ENCODE data around the gene UBC. TPM values are rescaled to one million over a fixed set of nuclear protein-coding genes. Genes with fewer than 3 reads are reported as not detected.

The UBC gene
- total RNA-seq, 1 donor from 2014 or later = 847 TPM

GRCh38 chr12:124930586-124930985 is 16.1 kb upstream of the UBC start:
- POLR2A ChIA-PET = interaction anchor here (0.8 to 1.3 kb wide), 4 partner anchors 9 to 16 kb away, joined by 3 to 7 read pairs (median 3); partner anchors contain the start of gene UBC
- Mint-ChIP-seq H3K36me3 (ENCODE audit: low read depth) (peaks cover 10% of the 10 kb centered on the region), H3K27me3 (peaks cover 6% of the 10 kb centered on the region), H3K9me3 (no peaks in the 10 kb centered on the region), H3K4me1 (peaks cover 25% of the 10 kb centered on the region), H3K27ac (no peak overlapping the region), H3K4me3 (no peak overlapping the region)
- DNase-seq (no peak), ATAC-seq (ENCODE audit: low read depth) (no peak)
- CTCF ChIA-PET = no interaction called here
- intact Hi-C loops (cut with micrococcal nuclease) = no loop called here
- TF ChIP-seq, protein P1, sequence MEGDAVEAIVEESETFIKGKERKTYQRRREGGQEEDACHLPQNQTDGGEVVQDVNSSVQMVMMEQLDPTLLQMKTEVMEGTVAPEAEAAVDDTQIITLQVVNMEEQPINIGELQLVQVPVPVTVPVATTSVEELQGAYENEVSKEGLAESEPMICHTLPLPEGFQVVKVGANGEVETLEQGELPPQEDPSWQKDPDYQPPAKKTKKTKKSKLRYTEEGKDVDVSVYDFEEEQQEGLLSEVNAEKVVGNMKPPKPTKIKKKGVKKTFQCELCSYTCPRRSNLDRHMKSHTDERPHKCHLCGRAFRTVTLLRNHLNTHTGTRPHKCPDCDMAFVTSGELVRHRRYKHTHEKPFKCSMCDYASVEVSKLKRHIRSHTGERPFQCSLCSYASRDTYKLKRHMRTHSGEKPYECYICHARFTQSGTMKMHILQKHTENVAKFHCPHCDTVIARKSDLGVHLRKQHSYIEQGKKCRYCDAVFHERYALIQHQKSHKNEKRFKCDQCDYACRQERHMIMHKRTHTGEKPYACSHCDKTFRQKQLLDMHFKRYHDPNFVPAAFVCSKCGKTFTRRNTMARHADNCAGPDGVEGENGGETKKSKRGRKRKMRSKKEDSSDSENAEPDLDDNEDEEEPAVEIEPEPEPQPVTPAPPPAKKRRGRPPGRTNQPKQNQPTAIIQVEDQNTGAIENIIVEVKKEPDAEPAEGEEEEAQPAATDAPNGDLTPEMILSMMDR (IDR thresholded peaks at IDR 0.05) = no peak

- no peaks in the 10 kb centered on the region for H3K9me3 Mint-ChIP-seq
- H3K4me1 Mint-ChIP-seq = peaks cover 25% of the 10 kb centered on the region
- ATAC-seq (ENCODE audit: low read depth) (no peak), DNase-seq (no peak)
- peaks cover 6% of the 10 kb centered on the region for H3K27me3 Mint-ChIP-seq
- POLR2A ChIA-PET = interaction anchor here (0.8 to 1.3 kb wide), 4 partner anchors 8 to 15 kb away, joined by 3 to 7 read pairs (median 3); partner anchors contain the start of gene UBC
- H3K27ac Mint-ChIP-seq = no peak overlapping the region
- intact Hi-C loops (cut with micrococcal nuclease) = no loop called here
- H3K36me3 Mint-ChIP-seq (ENCODE audit: low read depth) = peaks cover 10% of the 10 kb centered on the region
- CTCF ChIA-PET = no interaction called here
- H3K4me3 Mint-ChIP-seq = no peak overlapping the region
- TF ChIP-seq, protein P1 (IDR thresholded peaks at IDR 0.05) = no peak
Observed at GRCh38 chr12:124929649-124930419, 15.4 kb upstream of the UBC start.

- Mint-ChIP-seq H3K4me3 (peak overlapping the region; percentile 88), H3K36me3 (ENCODE audit: low read depth) (peaks cover 10% of the 10 kb centered on the region), H3K4me1 (peaks cover 27% of the 10 kb centered on the region), H3K27me3 (peaks cover 6% of the 10 kb centered on the region), H3K27ac (peak overlapping the region; percentile 98), H3K9me3 (no peaks in the 10 kb centered on the region)
- DNase-seq (no peak), ATAC-seq (ENCODE audit: low read depth) (no peak)
- TF ChIP-seq, protein P1 (IDR thresholded peaks at IDR 0.05) = no peak
- ChIA-PET CTCF (interaction anchor here (1.9 to 4.0 kb wide), 4 partner anchors 9 to 14 kb away, joined by 5 to 23 read pairs (median 15); partner anchors contain the start of gene UBC), POLR2A (interaction anchor here (0.6 to 20.6 kb wide), 6 partner anchors 8 to 121 kb away, joined by 3 to 590 read pairs (median 6); partner anchors contain the start of gene UBC)
- intact Hi-C loops (cut with micrococcal nuclease) = no loop called here
Observed at GRCh38 chr12:124928912-124929530, 14.6 kb upstream of the UBC start.

- CTCF ChIA-PET = interaction anchor here (0.8 to 4.0 kb wide), 7 partner anchors 9 to 43 kb away, joined by 3 to 23 read pairs (median 11); partner anchors contain the start of gene UBC
- Mint-ChIP-seq H3K4me1 (peaks cover 27% of the 10 kb centered on the region), H3K27ac (peak overlapping the region; percentile 98), H3K27me3 (peaks cover 6% of the 10 kb centered on the region), H3K4me3 (peak overlapping the region; percentile 88), H3K9me3 (no peaks in the 10 kb centered on the region), H3K36me3 (ENCODE audit: low read depth) (peaks cover 10% of the 10 kb centered on the region)
- ATAC-seq (ENCODE audit: low read depth) (peak; percentile 45), DNase-seq (no peak)
- TF ChIP-seq, protein P1 (IDR thresholded peaks at IDR 0.05) = no peak
- POLR2A ChIA-PET = interaction anchor here (0.5 to 20.6 kb wide), 8 partner anchors 8 to 447 kb away, joined by 3 to 590 read pairs (median 5); partner anchors contain the start of gene UBC
- intact Hi-C loops (cut with micrococcal nuclease) = no loop called here
Observed at GRCh38 chr12:124928095-124928911, 13.9 kb upstream of the UBC start.

Measured in activated B cell treated with CpG ODN at 0.5 μM for 24 hours (primary cell).